Osteocyte (in vitro differentiated cells): ENCODE measurements around the gene DEFB113. TPM values are rescaled to one million over a fixed set of nuclear protein-coding genes. Genes with fewer than 3 reads are reported as not detected.

Experiments
- DNase-seq: peaks from one replicate; pipeline ENCODE4 v3.0.0; 2021; ENCODE audit warnings: mixed read lengths; ENCODE audit not compliant: unreplicated experiment; ENCODE audit errors: extremely low spot score
- H3K27ac Mint-ChIP-seq: one replicate; pipeline ENCODE4 v1.8.0; 2021; ENCODE audit warnings: mild to moderate bottlenecking, mixed read lengths; ENCODE audit not compliant: unreplicated experiment
- H3K27me3 Mint-ChIP-seq: one replicate; pipeline ENCODE4 v1.8.0; 2021; ENCODE audit warnings: mixed read lengths; ENCODE audit not compliant: unreplicated experiment
- H3K36me3 Mint-ChIP-seq: one replicate; pipeline ENCODE4 v1.8.0; 2021; ENCODE audit warnings: mixed read lengths; ENCODE audit not compliant: unreplicated experiment
- H3K4me1 Mint-ChIP-seq: one replicate; pipeline ENCODE4 v1.8.0; 2021; ENCODE audit warnings: mixed read lengths; ENCODE audit not compliant: unreplicated experiment
- H3K4me3 Mint-ChIP-seq: one replicate; pipeline ENCODE4 v1.8.0; 2021; ENCODE audit warnings: mild to moderate bottlenecking, moderate library complexity, mixed read lengths; ENCODE audit not compliant: unreplicated experiment
- H3K9me3 Mint-ChIP-seq: one replicate; pipeline ENCODE4 v1.8.0; 2021; ENCODE audit warnings: mixed read lengths; ENCODE audit not compliant: unreplicated experiment
- CTCF ChIP-seq: fragments of 200-600 bp; sonication (generic); IDR thresholded peaks from 2 replicates; pipeline ENCODE4 v1.5.0; 2021; ENCODE audit warnings: antibody characterized with exemption, mild to moderate bottlenecking, moderate library complexity
- long read RNA-seq: library from polyadenylated mRNA; unstranded; transcript quantifications from one replicate; pipeline ENCODE4 v2.0.0, GENCODE V29; 2021
- total RNA-seq: library from RNA; stranded (reverse); gene quantifications from 2 replicates; pipeline ENCODE4 v1.2.1, GENCODE V29; 2021

Gene DEFB113
- not detected in 2 replicates for total RNA-seq
- long read RNA-seq = 0 reads

GRCh38 chr6:49969605-49970004 lies at the start of gene DEFB113:
Gene DEFB113 (minus strand): TSS chr6:49969625. CDS start chr6:49969625, 0 bp downstream.
- no peak for TF ChIP-seq CTCF
- Mint-ChIP-seq H3K4me3 (no peak within 1 kb of the TSS), H3K9me3 (no peaks in the 10 kb centered on the region), H3K36me3 (no peaks in the 10 kb centered on the region), H3K27me3 (peaks cover 16% of the 10 kb centered on the region), H3K4me1 (no peaks in the 10 kb centered on the region), H3K27ac (no peak within 1 kb of the TSS)
- DNase-seq = no peak

GRCh38 chr6:50007819-50008218 lies 38.4 kb upstream of the DEFB113 start:
- no peak for DNase-seq
- Mint-ChIP-seq H3K9me3 (no peaks in the 10 kb centered on the region), H3K4me1 (no peaks in the 10 kb centered on the region), H3K4me3 (no peak overlapping the region), H3K27ac (no peak overlapping the region), H3K36me3 (no peaks in the 10 kb centered on the region), H3K27me3 (peaks cover 2% of the 10 kb centered on the region)
- TF ChIP-seq CTCF = no peak

GRCh38 chr6:50003139-50003538 lies 33.7 kb upstream of the DEFB113 start:
- H3K4me1 Mint-ChIP-seq = no peaks in the 10 kb centered on the region
- no peak for DNase-seq
- no peaks in the 10 kb centered on the region for H3K9me3 Mint-ChIP-seq
- H3K36me3 Mint-ChIP-seq = no peaks in the 10 kb centered on the region
- no peaks in the 10 kb centered on the region for H3K27me3 Mint-ChIP-seq
- no peak overlapping the region for H3K4me3 Mint-ChIP-seq
- H3K27ac Mint-ChIP-seq = no peak overlapping the region
- TF ChIP-seq CTCF = no peak

GRCh38 chr6:49995278-49995677 lies 25.9 kb upstream of the DEFB113 start:
- H3K9me3 Mint-ChIP-seq = no peaks in the 10 kb centered on the region
- no peaks in the 10 kb centered on the region for H3K36me3 Mint-ChIP-seq
- no peak overlapping the region for H3K27ac Mint-ChIP-seq
- no peak overlapping the region for H3K4me3 Mint-ChIP-seq
- H3K4me1 Mint-ChIP-seq = no peaks in the 10 kb centered on the region
- H3K27me3 Mint-ChIP-seq = no peaks in the 10 kb centered on the region
- no peak for DNase-seq
- no peak for TF ChIP-seq CTCF

- H3K27ac Mint-ChIP-seq = no peak overlapping the region
- TF ChIP-seq CTCF = no peak
- no peak overlapping the region for H3K4me3 Mint-ChIP-seq
- H3K27me3 Mint-ChIP-seq = no peaks in the 10 kb centered on the region
- no peak for DNase-seq
- H3K9me3 Mint-ChIP-seq = no peaks in the 10 kb centered on the region
- H3K4me1 Mint-ChIP-seq = no peaks in the 10 kb centered on the region
- H3K36me3 Mint-ChIP-seq = no peaks in the 10 kb centered on the region
Observed at GRCh38 chr6:49988900-49989299, 19.5 kb upstream of the DEFB113 start.
